Neural cell (in vitro differentiated cells): ENCODE measurements around the gene RPS28. TPM values are rescaled to one million over a fixed set of nuclear protein-coding genes. Genes with fewer than 3 reads are reported as not detected.
A peak's percentile ranks its signal among the peaks of the same experiment; 100 is the strongest.

Experiments used
- H2AFZ ChIP-seq: fragments of 200-600, 300-800 bp; sonication (generic), shearing (Covaris generic); 2 replicates; pipeline ENCODE4 v1.6.0; 2014; ENCODE audit warnings: low read depth, mild to moderate bottlenecking, antibody characterized with exemption, low read length, moderate library complexity
- H3F3A ChIP-seq: fragments of 200-600 bp; shearing (Covaris generic); 2 replicates; pipeline ENCODE4 v1.6.1; 2016; ENCODE audit warnings: mild to moderate bottlenecking, moderate library complexity, mixed read lengths, antibody characterized with exemption, low read length; ENCODE audit not compliant: insufficient read depth, poor library complexity, severe bottlenecking
- H3K27ac ChIP-seq: fragments of 200-600, 300-800 bp; sonication (generic), shearing (Covaris generic); 2 replicates; pipeline ENCODE4 v1.5.1; 2014; ENCODE audit warnings: mild to moderate bottlenecking, low read length, moderate library complexity
- H3K27me3 ChIP-seq: fragments of 300-800, 200-600 bp; sonication (generic), shearing (Covaris generic); 2 replicates; pipeline ENCODE4 v1.6.0; 2014; ENCODE audit warnings: mild to moderate bottlenecking, low read depth, low read length, moderate library complexity; ENCODE audit not compliant: insufficient read depth
- H3K36me3 ChIP-seq: fragments of 300-800, 200-600 bp; sonication (generic), shearing (Covaris generic); 2 replicates; pipeline ENCODE4 v1.5.1; 2014; ENCODE audit warnings: mild to moderate bottlenecking, antibody characterized with exemption, low read length, moderate library complexity; ENCODE audit not compliant: insufficient read depth
- H3K4me2 ChIP-seq: fragments of 300-800, 200-600 bp; sonication (generic), shearing (Covaris generic); 2 replicates; pipeline ENCODE4 v1.6.0; 2014; ENCODE audit warnings: mild to moderate bottlenecking, low read length
- H3K4me3 ChIP-seq: fragments of 300-800, 200-600 bp; sonication (generic), shearing (Covaris generic); 2 replicates; pipeline ENCODE4 v1.5.1; 2014; ENCODE audit warnings: mild to moderate bottlenecking, low read length, moderate library complexity
- H3K79me2 ChIP-seq: fragments of 200-600 bp; shearing (Covaris generic); replicated peaks from 2 replicates; pipeline ENCODE4 v1.6.0; 2014; ENCODE audit warnings: mild to moderate bottlenecking, low read length, moderate library complexity; ENCODE audit not compliant: insufficient read depth
- H3K9ac ChIP-seq: fragments of 300-800, 200-600 bp; sonication (generic), shearing (Covaris generic); 2 replicates; pipeline ENCODE4 v1.6.1; 2016; ENCODE audit warnings: mild to moderate bottlenecking, low read length, mixed read lengths
- H3K9me2 ChIP-seq: fragments of 200-600 bp; shearing (Covaris generic); 2 replicates; pipeline ENCODE4 v1.6.1; 2016; ENCODE audit warnings: mild to moderate bottlenecking, low read length, mixed read lengths; ENCODE audit not compliant: insufficient read depth
- H3K9me3 ChIP-seq: fragments of 200-600, 300-800 bp; sonication (generic), shearing (Covaris generic); 2 replicates; pipeline ENCODE4 v1.6.1; 2016; ENCODE audit warnings: mild to moderate bottlenecking, mixed run types, low read length, moderate library complexity, mixed read lengths
- H4K20me1 ChIP-seq: fragments of 200-600 bp; shearing (Covaris generic); 2 replicates; pipeline ENCODE4 v1.6.1; 2016; ENCODE audit warnings: mild to moderate bottlenecking, mixed run types; ENCODE audit not compliant: insufficient read depth
- CTCF ChIP-seq: fragments of 450-650 bp; IDR thresholded peaks from 2 replicates; pipeline ENCODE4 v1.5.1; 2014; ENCODE audit warnings: antibody characterized with exemption, mild to moderate bottlenecking, moderate library complexity; ENCODE audit not compliant: poor library complexity, severe bottlenecking
- EP300 ChIP-seq: fragments of 450-650 bp; conservative IDR thresholded peaks from 2 replicates; pipeline ENCODE4 v1.6.1; 2014; ENCODE audit warnings: antibody characterized with exemption, mild to moderate bottlenecking, moderate library complexity; ENCODE audit not compliant: poor library complexity, severe bottlenecking
- EZH2 ChIP-seq: fragments of 200-600, 300-800 bp; shearing (Covaris generic), sonication (generic); IDR thresholded peaks from 2 replicates; pipeline ENCODE4 v1.6.1; 2014; ENCODE audit warnings: antibody characterized with exemption, low read length, borderline replicate concordance, mild to moderate bottlenecking; ENCODE audit not compliant: insufficient read depth, poor library complexity, severe bottlenecking
- MXI1 ChIP-seq: fragments of 450-650 bp; conservative IDR thresholded peaks from 2 replicates; pipeline ENCODE4 v1.6.1; 2014; ENCODE audit warnings: antibody characterized with exemption, mild to moderate bottlenecking; ENCODE audit not compliant: poor library complexity, severe bottlenecking
- POLR2AphosphoS5 ChIP-seq: IDR thresholded peaks from 2 replicates; pipeline ENCODE4 v1.6.1; 2012
- RAD21 ChIP-seq: fragments of 450-650 bp; conservative IDR thresholded peaks from 2 replicates; pipeline ENCODE4 v1.6.1; 2014; ENCODE audit warnings: antibody characterized with exemption, mild to moderate bottlenecking, moderate library complexity
- SMC3 ChIP-seq: fragments of 450-650 bp; conservative IDR thresholded peaks from 2 replicates; pipeline ENCODE4 v1.6.1; 2014; ENCODE audit warnings: antibody characterized with exemption, mild to moderate bottlenecking, moderate library complexity; ENCODE audit not compliant: poor library complexity
- TAF1 ChIP-seq: IDR thresholded peaks from 2 replicates; pipeline ENCODE4 v1.6.1; 2012; ENCODE audit warnings: low read depth
- polyA plus RNA-seq: library from polyadenylated mRNA; depleted of rRNA; stranded (reverse); fragments of >200 nt; gene quantifications from 2 replicates; pipeline ENCODE4 v1.2.3, GENCODE V29; 2014
- TF ChIP-seq, protein P1 (sequence below): IDR thresholded peaks from 2 replicates; pipeline ENCODE4 v1.6.1; 2012; ENCODE audit warnings: borderline replicate concordance

RPS28 gene
- polyA plus RNA-seq, 1 donor from 2014 or later, result 192 TPM

- Histone ChIP-seq H3F3A (no peaks in the 10 kb centered on the region), H3K27ac (no peak overlapping the region), H3K9me3 (no peaks in the 10 kb centered on the region)
Measured at GRCh38 chr19:8306235-8307054, 14.9 kb upstream of the RPS28 start.

GRCh38 chr19:8307400-8307964 lies 13.8 kb upstream of the RPS28 start:
- TF ChIP-seq EP300, result peak; percentile 14
- TF ChIP-seq SMC3, result no peak
- no peak for TF ChIP-seq CTCF
- no peak for TF ChIP-seq RAD21
- TF ChIP-seq, protein P1, sequence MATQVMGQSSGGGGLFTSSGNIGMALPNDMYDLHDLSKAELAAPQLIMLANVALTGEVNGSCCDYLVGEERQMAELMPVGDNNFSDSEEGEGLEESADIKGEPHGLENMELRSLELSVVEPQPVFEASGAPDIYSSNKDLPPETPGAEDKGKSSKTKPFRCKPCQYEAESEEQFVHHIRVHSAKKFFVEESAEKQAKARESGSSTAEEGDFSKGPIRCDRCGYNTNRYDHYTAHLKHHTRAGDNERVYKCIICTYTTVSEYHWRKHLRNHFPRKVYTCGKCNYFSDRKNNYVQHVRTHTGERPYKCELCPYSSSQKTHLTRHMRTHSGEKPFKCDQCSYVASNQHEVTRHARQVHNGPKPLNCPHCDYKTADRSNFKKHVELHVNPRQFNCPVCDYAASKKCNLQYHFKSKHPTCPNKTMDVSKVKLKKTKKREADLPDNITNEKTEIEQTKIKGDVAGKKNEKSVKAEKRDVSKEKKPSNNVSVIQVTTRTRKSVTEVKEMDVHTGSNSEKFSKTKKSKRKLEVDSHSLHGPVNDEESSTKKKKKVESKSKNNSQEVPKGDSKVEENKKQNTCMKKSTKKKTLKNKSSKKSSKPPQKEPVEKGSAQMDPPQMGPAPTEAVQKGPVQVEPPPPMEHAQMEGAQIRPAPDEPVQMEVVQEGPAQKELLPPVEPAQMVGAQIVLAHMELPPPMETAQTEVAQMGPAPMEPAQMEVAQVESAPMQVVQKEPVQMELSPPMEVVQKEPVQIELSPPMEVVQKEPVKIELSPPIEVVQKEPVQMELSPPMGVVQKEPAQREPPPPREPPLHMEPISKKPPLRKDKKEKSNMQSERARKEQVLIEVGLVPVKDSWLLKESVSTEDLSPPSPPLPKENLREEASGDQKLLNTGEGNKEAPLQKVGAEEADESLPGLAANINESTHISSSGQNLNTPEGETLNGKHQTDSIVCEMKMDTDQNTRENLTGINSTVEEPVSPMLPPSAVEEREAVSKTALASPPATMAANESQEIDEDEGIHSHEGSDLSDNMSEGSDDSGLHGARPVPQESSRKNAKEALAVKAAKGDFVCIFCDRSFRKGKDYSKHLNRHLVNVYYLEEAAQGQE, result peak; percentile 12
- no peaks in the 10 kb centered on the region for H3K9me2 ChIP-seq
- peak overlapping the region; percentile 83 for H3K4me3 ChIP-seq
- H3K4me2 ChIP-seq, result peak overlapping the region; percentile 97
- H4K20me1 ChIP-seq, result no peaks in the 10 kb centered on the region
- H3K27ac ChIP-seq, result peak overlapping the region; percentile 81
- H3K9ac ChIP-seq, result peak overlapping the region; percentile 84
- peak overlapping the region; percentile 92 for H2AFZ ChIP-seq
- H3K27me3 ChIP-seq, result no peaks in the 10 kb centered on the region
- H3K36me3 ChIP-seq, result no peaks in the 10 kb centered on the region
- peaks cover 17% of the 10 kb centered on the region for H3K79me2 ChIP-seq
- H3K9me3 ChIP-seq, result no peaks in the 10 kb centered on the region
- no peaks in the 10 kb centered on the region for H3F3A ChIP-seq

More at GRCh38 chr19:8306235-8307054, 14.9 kb upstream of the RPS28 start:
- H3K36me3 ChIP-seq, result no peaks in the 10 kb centered on the region
- TF ChIP-seq POLR2AphosphoS5 (no peak), RAD21 (no peak), SMC3 (no peak), TAF1 (no peak), EZH2 (no peak), EP300 (no peak), CTCF (no peak), MXI1 (no peak)
- TF ChIP-seq, protein P1, result no peak
- H3K9ac ChIP-seq, result no peak overlapping the region
- H3K79me2 ChIP-seq, result peaks cover 17% of the 10 kb centered on the region
- no peaks in the 10 kb centered on the region for H4K20me1 ChIP-seq
- H3K4me3 ChIP-seq, result peak overlapping the region; percentile 83
- no peaks in the 10 kb centered on the region for H3K27me3 ChIP-seq
- H3K9me2 ChIP-seq, result no peaks in the 10 kb centered on the region
- H2AFZ ChIP-seq, result no peak overlapping the region
- H3K4me2 ChIP-seq, result no peak overlapping the region
